SK-N-MC (cell line): ENCODE data around the gene DUSP1.
"Not testable (repeated sequence)": the region's sequence is repeated elsewhere in the genome, so short reads cannot be mapped to it uniquely, and the experiment has no call there.

Experiments used
- DNase-seq: peaks from one replicate; pipeline ENCODE4 v3.0.0-alpha.2; 2011; ENCODE audit warnings: low read depth, low spot score
- H3K27ac ChIP-seq: fragments of 200-600 bp; sonication (generic); 2 replicates; pipeline ENCODE4 v1.5.1; 2016; ENCODE audit warnings: mixed run types
- H3K36me3 ChIP-seq: fragments of 200-600 bp; sonication (generic); 2 replicates; pipeline ENCODE4 v1.6.1; 2017; ENCODE audit warnings: antibody characterized with exemption, low read length, mixed read lengths; ENCODE audit not compliant: insufficient read depth
- H3K4me3 ChIP-seq: fragments of 200-600 bp; sonication (generic); 2 replicates; pipeline ENCODE4 v1.5.1; 2016
- H3K9ac ChIP-seq: fragments of 200-600 bp; sonication (generic); 2 replicates; pipeline ENCODE4 v1.8.0; 2017; ENCODE audit warnings: mixed run types, mixed read lengths; ENCODE audit not compliant: insufficient read length
- H3K9me3 ChIP-seq: fragments of 200-600 bp; sonication (generic); 2 replicates; pipeline ENCODE4 v1.6.1; 2017; ENCODE audit warnings: low read depth, mild to moderate bottlenecking, antibody characterized with exemption, low read length, moderate library complexity, mixed read lengths
- EZH2 ChIP-seq: fragments of 200-600 bp; sonication (generic); IDR thresholded peaks from one replicate; pipeline ENCODE4 v1.6.1; 2017; ENCODE audit warnings: antibody characterized with exemption
- FOXP2 ChIP-seq: optimal IDR thresholded peaks from 2 replicates; pipeline ENCODE3; 2011; ENCODE audit warnings: mild to moderate bottlenecking, moderate library complexity; ENCODE audit not compliant: insufficient read depth; ENCODE audit errors: extremely low read length, control extremely low read depth
- POLR2AphosphoS5 ChIP-seq: IDR thresholded peaks from 2 replicates; pipeline ENCODE4 v1.6.1; 2012; ENCODE audit warnings: mild to moderate bottlenecking, low read depth, low read length, borderline replicate concordance

Gene DUSP1

DNA sequence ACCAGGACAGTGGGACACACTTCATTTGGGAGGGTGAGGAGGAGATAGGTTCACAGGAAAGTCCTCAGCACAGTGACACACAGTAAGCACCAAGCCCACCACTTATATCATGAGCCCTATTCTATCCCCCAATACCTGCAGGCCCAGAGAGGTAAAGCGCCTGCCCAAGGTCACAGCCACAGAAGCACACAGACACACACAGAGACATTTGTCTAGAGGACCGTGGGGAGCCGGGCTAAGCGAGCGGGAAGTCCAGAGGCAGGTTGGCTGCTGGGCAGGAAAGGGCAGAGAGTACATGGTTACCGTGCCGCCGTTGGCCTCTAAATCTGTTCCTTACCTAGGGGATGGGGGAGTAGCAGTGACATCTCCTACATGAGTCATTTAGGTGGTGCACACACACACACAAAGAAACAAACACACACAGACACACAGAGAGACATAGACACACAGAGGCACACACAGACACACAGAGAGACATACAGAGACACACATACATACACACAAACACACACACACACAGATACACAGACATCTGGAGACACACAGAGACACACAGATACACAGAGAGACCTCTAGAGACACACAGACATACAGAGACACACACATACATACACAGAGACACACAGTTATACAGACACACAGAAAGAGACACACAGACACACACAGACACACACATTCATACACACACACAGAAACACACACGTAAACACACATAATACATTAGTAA is 15.9 kb upstream of the DUSP1 start:
- no peak for DNase-seq
- TF ChIP-seq FOXP2, result no peak
- no peak for TF ChIP-seq EZH2
- TF ChIP-seq POLR2AphosphoS5, result no peak
- no peaks in the 10 kb centered on the region for H3K9me3 ChIP-seq
- H3K9ac ChIP-seq, result no peak overlapping the region
- no peak overlapping the region for H3K27ac ChIP-seq
- no peaks in the 10 kb centered on the region for H3K36me3 ChIP-seq
- H3K4me3 ChIP-seq, result no peak overlapping the region

DNA sequence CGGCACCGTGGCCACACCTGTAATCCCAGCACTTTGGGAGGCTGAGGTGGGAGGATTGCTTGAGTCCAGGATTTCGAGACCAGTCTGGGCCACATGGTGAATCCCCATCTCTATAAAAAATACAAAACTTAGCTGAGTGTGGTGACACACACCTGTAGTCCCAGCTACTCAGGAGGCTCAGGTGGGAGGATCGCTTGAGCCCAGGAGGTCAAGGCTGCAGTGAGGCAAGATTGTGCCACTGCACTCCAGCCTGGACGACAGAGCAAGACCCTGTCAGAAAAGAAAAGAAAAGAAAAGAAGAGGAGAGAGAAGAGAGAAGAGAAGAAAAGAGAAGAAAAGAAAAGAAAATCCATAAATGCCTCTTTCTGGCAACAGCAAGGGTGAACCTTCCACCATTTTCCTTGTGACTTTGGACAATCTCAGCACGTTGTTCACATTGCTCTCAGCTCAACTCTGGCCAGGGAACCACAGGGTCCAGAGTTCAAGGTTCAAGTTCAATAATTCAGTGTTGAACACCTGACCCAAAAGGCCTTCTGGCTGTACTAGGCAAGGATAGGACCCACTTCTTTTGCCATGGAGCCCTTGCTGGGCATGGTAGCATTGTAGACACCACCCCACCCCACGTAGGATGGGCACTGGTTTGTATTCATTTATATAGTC is 14.6 kb upstream of the DUSP1 start:
- Histone ChIP-seq H3K27ac (no peak overlapping the region), H3K9me3 (no peaks in the 10 kb centered on the region), H3K9ac (no peak overlapping the region), H3K4me3 (no peak overlapping the region), H3K36me3 (no peaks in the 10 kb centered on the region)
- DNase-seq, result no peak
- TF ChIP-seq POLR2AphosphoS5 (no peak), FOXP2 (no peak), EZH2 (no peak)

DNA sequence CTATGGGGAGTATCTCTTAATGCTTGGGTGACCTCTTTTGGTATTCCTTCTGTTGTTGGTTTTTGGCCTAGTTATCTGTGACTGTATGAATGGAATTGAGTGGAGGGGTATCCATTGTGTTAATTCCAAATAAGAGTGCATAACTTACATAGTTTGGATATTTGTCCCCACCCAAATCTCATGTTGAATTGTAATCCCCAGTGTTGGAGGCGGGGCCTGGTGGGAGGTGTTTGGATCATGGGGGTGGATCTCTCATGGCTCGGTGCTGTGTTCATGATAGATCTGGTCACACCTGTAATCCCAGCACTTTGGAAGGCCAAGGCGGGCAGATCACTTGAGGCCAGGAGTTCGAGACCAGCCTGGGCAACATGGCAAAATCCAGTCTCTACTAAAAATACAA is 13.2 kb upstream of the DUSP1 start:
- not testable (repeated sequence) for H3K9me3 ChIP-seq, H3K36me3 ChIP-seq, DNase-seq, H3K27ac ChIP-seq, H3K4me3 ChIP-seq, H3K9ac ChIP-seq

DNA sequence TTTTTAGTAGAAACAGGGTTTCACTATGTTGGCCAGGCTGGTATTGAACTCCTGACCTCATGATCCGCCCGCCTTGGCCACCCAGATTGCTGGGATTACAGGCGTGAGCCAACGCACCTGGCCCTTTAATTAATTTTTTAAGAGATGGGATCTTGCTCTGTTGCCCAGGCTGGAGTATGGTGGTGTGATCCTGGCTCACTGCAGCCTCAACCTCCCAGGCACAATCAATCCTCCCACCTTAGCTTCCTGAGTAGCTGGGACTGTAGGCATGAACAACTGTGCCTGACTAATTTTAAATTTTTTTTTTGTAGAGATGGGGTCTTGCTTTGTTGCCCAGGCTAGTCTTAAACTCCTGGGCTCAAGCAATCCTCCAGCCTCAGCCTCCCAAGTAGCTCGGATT is 12.3 kb upstream of the DUSP1 start:
- not testable (repeated sequence) for H3K9ac ChIP-seq, H3K27ac ChIP-seq, H3K36me3 ChIP-seq, DNase-seq, H3K9me3 ChIP-seq, H3K4me3 ChIP-seq

DNA sequence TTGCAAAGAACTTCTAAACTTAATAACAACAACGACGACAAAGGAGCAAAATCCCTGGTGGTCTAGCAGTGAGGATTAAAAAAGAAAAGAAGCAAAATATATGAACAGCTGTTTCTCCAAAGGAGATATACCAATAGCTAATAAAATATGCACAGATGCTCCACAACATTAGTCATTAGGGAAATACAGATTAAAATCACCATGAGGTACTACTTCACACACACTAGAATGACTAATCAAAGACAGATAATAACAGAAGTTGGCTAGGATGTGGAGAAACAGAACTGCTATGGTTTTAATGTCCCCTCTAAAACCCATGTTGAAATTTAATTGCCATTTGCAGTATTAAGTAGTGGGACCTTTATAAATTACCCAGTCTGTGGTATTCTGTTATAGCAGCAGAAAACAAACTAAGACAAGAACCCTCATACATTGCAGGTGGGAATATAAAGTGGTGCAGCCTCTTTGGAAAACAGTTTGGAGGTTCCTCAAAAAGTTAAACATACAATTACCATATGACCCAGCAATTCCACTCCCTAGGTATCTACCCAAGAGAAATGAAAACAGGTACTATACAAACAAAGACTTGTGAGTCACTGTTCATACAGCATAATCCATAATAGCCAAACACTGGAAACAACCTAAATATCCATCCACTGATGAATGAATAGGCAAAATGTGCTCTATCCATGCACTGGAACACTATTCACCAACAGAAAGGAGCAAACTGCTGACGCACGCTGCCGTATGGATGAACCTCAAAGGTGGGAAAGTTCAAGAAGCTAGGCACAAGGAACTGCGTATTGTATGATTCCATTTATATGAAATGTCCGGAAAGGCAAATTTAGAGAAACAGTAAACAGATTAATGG is 11.4 kb upstream of the DUSP1 start:
- no peaks in the 10 kb centered on the region for H3K36me3 ChIP-seq
- no peak overlapping the region for H3K9ac ChIP-seq
- TF ChIP-seq EZH2 (no peak), FOXP2 (no peak), POLR2AphosphoS5 (no peak)
- H3K9me3 ChIP-seq, result no peaks in the 10 kb centered on the region
- H3K4me3 ChIP-seq, result no peak overlapping the region
- no peak overlapping the region for H3K27ac ChIP-seq
- no peak for DNase-seq

DNA sequence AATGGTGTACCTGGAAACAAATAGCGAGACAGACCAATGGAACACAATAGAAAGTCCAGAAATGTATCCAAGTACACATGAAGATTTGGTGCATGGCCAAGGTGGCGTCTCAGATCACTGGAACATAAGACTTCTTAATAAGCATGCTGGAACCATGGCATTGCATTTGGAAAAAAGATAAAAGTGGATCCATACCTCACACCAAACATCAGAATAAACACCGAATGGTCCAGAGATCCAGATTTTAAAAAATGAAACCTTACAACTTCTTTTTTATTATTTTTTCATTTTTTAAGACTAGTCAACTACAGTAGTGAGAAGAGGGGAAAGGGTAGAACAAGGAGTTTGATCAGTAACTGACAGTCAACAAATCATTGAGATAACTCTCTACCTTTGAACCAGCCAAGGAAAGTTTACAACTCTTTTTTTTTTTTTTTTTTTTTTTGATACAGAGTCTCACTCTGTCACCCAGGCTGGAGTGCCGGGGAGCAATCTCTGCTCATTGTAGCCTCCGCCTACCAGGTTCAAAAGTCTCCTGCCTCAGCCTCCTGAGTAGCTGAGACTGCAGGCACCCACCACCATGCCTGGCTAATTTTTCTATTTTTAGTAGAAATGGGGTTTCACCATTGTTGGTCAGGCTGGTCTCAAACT is 8.8 kb upstream of the DUSP1 start:
- Histone ChIP-seq H3K36me3 (no peaks in the 10 kb centered on the region), H3K4me3 (no peak overlapping the region), H3K9me3 (no peaks in the 10 kb centered on the region), H3K9ac (no peak overlapping the region), H3K27ac (no peak overlapping the region)
- DNase-seq, result no peak
- TF ChIP-seq POLR2AphosphoS5, result no peak
- no peak for TF ChIP-seq EZH2
- no peak for TF ChIP-seq FOXP2

DNA sequence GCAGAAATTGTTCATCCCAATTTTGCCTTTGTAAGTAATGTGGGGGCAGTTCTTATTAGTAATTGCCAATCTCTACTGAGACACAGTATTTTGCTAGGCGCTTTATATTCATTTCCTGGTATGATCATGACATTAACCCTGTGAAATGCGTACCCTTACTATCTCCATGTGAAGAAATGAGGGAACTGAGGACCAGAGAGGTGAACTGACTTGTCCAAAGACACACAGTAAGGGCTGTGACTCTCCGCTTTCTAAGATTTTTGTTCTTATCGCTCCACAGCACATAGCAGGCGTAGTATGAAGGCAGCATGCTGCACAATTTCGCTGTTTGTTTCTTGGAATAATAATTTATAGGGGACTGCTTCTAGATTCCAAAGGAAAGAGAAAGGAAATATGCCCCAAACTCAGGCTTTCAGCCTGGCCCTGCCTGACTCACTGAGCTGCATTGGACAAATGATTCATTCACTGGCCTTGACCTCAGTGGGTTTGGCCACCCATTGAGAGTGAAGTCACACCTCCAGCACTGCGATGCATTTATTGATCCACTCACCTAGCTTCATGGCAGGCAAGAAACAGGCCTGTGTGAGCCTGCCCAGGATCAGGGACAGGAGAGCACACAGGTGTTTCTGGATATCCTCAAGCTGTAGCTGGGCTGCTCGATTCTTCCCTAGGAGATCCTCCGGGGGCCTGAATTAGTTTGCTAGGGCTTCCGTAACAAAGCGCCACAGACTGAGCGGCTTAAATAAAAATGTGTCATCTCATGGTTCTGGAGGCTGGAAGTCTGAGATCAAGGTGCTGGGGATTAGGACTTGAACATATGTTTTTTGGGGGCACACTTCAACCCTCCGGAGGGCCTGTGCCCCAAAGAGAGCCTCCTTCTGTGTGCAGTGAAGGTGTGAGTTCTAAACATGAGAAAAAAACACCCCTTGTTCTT is 7.2 kb upstream of the DUSP1 start:
- DNase-seq, result no peak
- Histone ChIP-seq H3K9ac (no peak overlapping the region), H3K4me3 (no peak overlapping the region), H3K9me3 (no peaks in the 10 kb centered on the region), H3K27ac (no peak overlapping the region), H3K36me3 (no peaks in the 10 kb centered on the region)
- TF ChIP-seq FOXP2, result no peak
- TF ChIP-seq POLR2AphosphoS5, result no peak
- no peak for TF ChIP-seq EZH2

DNA sequence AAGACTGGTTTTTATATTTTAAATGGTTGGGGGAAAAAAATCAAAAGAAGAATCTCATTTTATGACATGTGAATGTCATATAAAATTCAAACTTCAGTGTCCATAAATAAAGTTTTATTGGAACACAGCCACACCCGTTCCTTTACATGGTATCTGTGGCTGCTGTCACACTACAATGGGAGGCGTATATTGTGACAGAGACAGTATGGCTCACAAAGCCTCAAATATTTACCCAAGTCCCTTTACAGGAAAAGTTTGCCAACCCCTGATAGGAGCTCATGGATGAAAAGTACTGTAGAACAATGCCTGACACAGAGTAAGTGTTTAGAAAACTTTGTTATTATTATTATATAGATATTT is 5.2 kb upstream of the DUSP1 start:
- H3K4me3 ChIP-seq, result no peak overlapping the region
- H3K9me3 ChIP-seq, result no peaks in the 10 kb centered on the region
- TF ChIP-seq EZH2, result no peak
- no peak for TF ChIP-seq FOXP2
- no peak for TF ChIP-seq POLR2AphosphoS5
- no peak for DNase-seq
- no peak overlapping the region for H3K27ac ChIP-seq
- H3K36me3 ChIP-seq, result no peaks in the 10 kb centered on the region
- no peak overlapping the region for H3K9ac ChIP-seq
